Measurements from ENCODE around the gene TM2D1.

Gene TM2D1

DNA sequence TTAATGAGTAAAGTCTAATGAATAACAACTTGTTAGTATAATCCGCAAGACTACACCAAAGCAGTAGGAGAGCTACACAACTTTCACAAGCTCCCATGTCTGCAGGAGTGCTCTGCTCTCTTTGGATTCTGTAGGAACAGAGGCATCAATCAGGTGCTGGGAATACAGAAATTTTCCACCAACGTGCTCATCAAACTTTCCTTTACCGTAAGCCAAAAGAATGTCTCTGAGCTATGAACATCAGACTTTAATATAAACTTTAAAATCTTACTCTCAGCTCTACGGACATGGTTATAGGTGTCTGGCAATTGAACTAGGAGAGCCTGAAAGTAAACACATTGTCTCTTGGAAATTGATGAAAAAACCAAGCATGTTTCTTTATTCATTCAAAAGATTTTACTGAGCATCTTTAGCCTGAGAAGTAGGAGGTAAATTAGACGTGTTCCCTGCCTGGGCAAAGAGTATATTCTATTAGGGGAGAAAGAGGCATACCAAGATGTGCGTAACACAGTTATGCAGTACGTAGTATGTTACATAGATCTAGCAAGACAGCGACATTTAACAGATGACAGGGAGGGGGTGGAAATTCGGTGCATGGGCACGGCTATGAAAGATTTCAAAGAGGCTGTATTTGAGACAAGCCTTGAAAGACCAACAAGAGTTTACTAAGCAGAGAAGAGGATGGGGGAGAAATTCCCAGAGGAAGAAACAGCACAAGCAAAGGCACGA, 85.2 kb downstream of the TM2D1 start:
- TF ChIP-seq POLR2AphosphoS5 (IDR thresholded peaks at IDR 0.05; ENCODE audit: low read depth, low read length) (no peak), SIN3A (IDR thresholded peaks at IDR 0.05; ENCODE audit: borderline replicate concordance, insufficient read depth, low read length) (no peak), FOXP2 (optimal IDR thresholded peaks at IDR 0.05; ENCODE audit: borderline replicate concordance, extremely low read depth, extremely low read length, insufficient read depth) (no peak), TAF1 (IDR thresholded peaks at IDR 0.05; ENCODE audit: borderline replicate concordance, insufficient read depth, low read length) (no peak)
- TF ChIP-seq, protein P1, sequence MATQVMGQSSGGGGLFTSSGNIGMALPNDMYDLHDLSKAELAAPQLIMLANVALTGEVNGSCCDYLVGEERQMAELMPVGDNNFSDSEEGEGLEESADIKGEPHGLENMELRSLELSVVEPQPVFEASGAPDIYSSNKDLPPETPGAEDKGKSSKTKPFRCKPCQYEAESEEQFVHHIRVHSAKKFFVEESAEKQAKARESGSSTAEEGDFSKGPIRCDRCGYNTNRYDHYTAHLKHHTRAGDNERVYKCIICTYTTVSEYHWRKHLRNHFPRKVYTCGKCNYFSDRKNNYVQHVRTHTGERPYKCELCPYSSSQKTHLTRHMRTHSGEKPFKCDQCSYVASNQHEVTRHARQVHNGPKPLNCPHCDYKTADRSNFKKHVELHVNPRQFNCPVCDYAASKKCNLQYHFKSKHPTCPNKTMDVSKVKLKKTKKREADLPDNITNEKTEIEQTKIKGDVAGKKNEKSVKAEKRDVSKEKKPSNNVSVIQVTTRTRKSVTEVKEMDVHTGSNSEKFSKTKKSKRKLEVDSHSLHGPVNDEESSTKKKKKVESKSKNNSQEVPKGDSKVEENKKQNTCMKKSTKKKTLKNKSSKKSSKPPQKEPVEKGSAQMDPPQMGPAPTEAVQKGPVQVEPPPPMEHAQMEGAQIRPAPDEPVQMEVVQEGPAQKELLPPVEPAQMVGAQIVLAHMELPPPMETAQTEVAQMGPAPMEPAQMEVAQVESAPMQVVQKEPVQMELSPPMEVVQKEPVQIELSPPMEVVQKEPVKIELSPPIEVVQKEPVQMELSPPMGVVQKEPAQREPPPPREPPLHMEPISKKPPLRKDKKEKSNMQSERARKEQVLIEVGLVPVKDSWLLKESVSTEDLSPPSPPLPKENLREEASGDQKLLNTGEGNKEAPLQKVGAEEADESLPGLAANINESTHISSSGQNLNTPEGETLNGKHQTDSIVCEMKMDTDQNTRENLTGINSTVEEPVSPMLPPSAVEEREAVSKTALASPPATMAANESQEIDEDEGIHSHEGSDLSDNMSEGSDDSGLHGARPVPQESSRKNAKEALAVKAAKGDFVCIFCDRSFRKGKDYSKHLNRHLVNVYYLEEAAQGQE (IDR thresholded peaks at IDR 0.05; ENCODE audit: insufficient read depth in 1 of 2, low read depth in 2 of 2, low read length in 2 of 2): no peak

DNA sequence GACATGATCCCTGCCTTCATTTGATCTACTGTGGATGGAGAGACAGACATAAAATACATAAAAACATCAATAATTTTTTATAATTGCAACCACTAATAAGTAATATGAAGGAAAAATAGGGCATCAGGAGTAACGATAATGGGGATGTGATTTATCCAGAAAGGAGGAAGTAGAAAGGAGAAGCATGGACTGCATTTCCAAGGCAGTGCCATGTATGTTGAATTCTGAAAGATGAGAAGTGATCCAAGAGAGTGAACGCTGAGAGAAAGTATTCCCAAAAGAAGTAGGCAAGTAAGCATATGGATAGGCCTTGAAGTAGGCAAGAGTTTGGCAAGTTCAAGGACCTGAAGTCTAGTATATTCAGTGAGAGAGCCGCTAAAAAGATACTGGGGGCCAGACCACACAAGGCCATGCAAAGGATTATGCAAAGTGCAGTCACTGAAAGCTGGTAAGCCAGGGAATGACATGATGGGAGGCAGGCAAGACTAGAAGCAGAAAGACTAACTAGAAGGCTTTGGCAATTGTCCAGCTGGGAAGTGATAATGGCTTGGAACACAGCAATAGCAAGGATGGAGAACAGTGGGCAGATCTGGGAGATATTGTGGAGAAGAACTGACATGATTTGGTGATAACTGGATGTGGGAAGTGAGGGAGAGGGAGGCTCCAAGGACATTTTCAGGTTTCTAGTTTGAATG, 85.9 kb downstream of the TM2D1 start:
- TF ChIP-seq TAF1 (IDR thresholded peaks at IDR 0.05; ENCODE audit: borderline replicate concordance, insufficient read depth, low read length): no peak
- no peak for TF ChIP-seq POLR2AphosphoS5 (IDR thresholded peaks at IDR 0.05; ENCODE audit: low read depth, low read length)
- TF ChIP-seq, protein P1 (IDR thresholded peaks at IDR 0.05; ENCODE audit: insufficient read depth in 1 of 2, low read depth in 2 of 2, low read length in 2 of 2): no peak
- no peak for TF ChIP-seq FOXP2 (optimal IDR thresholded peaks at IDR 0.05; ENCODE audit: borderline replicate concordance, extremely low read depth, extremely low read length, insufficient read depth)
- TF ChIP-seq SIN3A (IDR thresholded peaks at IDR 0.05; ENCODE audit: borderline replicate concordance, insufficient read depth, low read length): no peak

GRCh38 chr1:61638296-61638695, 86.6 kb downstream of the TM2D1 start:
- TF ChIP-seq TAF1 (IDR thresholded peaks at IDR 0.05; ENCODE audit: borderline replicate concordance, insufficient read depth, low read length) (no peak), FOXP2 (optimal IDR thresholded peaks at IDR 0.05; ENCODE audit: borderline replicate concordance, extremely low read depth, extremely low read length, insufficient read depth) (no peak), SIN3A (IDR thresholded peaks at IDR 0.05; ENCODE audit: borderline replicate concordance, insufficient read depth, low read length) (no peak), POLR2AphosphoS5 (IDR thresholded peaks at IDR 0.05; ENCODE audit: low read depth, low read length) (no peak)
- TF ChIP-seq, protein P1 (IDR thresholded peaks at IDR 0.05; ENCODE audit: insufficient read depth in 1 of 2, low read depth in 2 of 2, low read length in 2 of 2): no peak

GRCh38 chr1:61637470-61637869, 87.5 kb downstream of the TM2D1 start:
- TF ChIP-seq SIN3A (IDR thresholded peaks at IDR 0.05; ENCODE audit: borderline replicate concordance, insufficient read depth, low read length) (no peak), TAF1 (IDR thresholded peaks at IDR 0.05; ENCODE audit: borderline replicate concordance, insufficient read depth, low read length) (no peak), POLR2AphosphoS5 (IDR thresholded peaks at IDR 0.05; ENCODE audit: low read depth, low read length) (no peak), FOXP2 (optimal IDR thresholded peaks at IDR 0.05; ENCODE audit: borderline replicate concordance, extremely low read depth, extremely low read length, insufficient read depth) (no peak)
- TF ChIP-seq, protein P1 (IDR thresholded peaks at IDR 0.05; ENCODE audit: insufficient read depth in 1 of 2, low read depth in 2 of 2, low read length in 2 of 2): no peak
